ENCODE measurements around the gene SCFD2.

GRCh38 chr4:52962721-52963120, 403.1 kb downstream of the SCFD2 start:
- TF ChIP-seq, protein P1, sequence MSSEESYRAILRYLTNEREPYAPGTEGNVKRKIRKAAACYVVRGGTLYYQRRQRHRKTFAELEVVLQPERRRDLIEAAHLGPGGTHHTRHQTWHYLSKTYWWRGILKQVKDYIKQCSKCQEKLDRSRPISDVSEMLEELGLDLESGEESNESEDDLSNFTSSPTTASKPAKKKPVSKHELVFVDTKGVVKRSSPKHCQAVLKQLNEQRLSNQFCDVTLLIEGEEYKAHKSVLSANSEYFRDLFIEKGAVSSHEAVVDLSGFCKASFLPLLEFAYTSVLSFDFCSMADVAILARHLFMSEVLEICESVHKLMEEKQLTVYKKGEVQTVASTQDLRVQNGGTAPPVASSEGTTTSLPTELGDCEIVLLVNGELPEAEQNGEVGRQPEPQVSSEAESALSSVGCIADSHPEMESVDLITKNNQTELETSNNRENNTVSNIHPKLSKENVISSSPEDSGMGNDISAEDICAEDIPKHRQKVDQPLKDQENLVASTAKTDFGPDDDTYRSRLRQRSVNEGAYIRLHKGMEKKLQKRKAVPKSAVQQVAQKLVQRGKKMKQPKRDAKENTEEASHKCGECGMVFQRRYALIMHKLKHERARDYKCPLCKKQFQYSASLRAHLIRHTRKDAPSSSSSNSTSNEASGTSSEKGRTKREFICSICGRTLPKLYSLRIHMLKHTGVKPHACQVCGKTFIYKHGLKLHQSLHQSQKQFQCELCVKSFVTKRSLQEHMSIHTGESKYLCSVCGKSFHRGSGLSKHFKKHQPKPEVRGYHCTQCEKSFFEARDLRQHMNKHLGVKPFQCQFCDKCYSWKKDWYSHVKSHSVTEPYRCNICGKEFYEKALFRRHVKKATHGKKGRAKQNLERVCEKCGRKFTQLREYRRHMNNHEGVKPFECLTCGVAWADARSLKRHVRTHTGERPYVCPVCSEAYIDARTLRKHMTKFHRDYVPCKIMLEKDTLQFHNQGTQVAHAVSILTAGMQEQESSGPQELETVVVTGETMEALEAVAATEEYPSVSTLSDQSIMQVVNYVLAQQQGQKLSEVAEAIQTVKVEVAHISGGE (CRISPR knock-in tag; IDR thresholded peaks at IDR 0.05) = no peak
- no peak for TF ChIP-seq BACH1 (IDR thresholded peaks at IDR 0.05; ENCODE audit: borderline replicate concordance)
- TF ChIP-seq BCL3 (IDR thresholded peaks at IDR 0.05; ENCODE audit: borderline replicate concordance, insufficient read depth, low read depth, low read length, poor library complexity, severe bottlenecking) = no peak
- TF ChIP-seq, protein P2, sequence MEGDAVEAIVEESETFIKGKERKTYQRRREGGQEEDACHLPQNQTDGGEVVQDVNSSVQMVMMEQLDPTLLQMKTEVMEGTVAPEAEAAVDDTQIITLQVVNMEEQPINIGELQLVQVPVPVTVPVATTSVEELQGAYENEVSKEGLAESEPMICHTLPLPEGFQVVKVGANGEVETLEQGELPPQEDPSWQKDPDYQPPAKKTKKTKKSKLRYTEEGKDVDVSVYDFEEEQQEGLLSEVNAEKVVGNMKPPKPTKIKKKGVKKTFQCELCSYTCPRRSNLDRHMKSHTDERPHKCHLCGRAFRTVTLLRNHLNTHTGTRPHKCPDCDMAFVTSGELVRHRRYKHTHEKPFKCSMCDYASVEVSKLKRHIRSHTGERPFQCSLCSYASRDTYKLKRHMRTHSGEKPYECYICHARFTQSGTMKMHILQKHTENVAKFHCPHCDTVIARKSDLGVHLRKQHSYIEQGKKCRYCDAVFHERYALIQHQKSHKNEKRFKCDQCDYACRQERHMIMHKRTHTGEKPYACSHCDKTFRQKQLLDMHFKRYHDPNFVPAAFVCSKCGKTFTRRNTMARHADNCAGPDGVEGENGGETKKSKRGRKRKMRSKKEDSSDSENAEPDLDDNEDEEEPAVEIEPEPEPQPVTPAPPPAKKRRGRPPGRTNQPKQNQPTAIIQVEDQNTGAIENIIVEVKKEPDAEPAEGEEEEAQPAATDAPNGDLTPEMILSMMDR (IDR thresholded peaks at IDR 0.05 in 2 of 3, conservative IDR thresholded peaks at IDR 0.05 in 1 of 3; ENCODE audit: control insufficient read depth in 2 of 3, extremely low read depth in 1 of 3, insufficient read depth in 1 of 3, low read depth in 3 of 3, low read length in 3 of 3) = no peak
- TF ChIP-seq USF2 (IDR thresholded peaks at IDR 0.05; ENCODE audit: borderline replicate concordance, low read depth, low read length) = no peak
- TF ChIP-seq FOXK2 (IDR thresholded peaks at IDR 0.05) = no peak
- TF ChIP-seq STAT1 (conservative IDR thresholded peaks at IDR 0.05) = no peak
- no peak for TF ChIP-seq RFX5 (IDR thresholded peaks at IDR 0.05; ENCODE audit: low read depth, low read length)
